Tracheal epithelial cell (primary cell): Measurements from ENCODE around the gene BOLL. TPM values are rescaled to one million over a fixed set of nuclear protein-coding genes. Genes with fewer than 3 reads are reported as not detected.

Source experiments
- total RNA-seq: library from RNA; depleted of rRNA; stranded (reverse); fragments of >200 nt; gene quantifications from 2 replicates; pipeline ENCODE4 v1.2.1, GENCODE V29; 2014

BOLL gene, protein sequence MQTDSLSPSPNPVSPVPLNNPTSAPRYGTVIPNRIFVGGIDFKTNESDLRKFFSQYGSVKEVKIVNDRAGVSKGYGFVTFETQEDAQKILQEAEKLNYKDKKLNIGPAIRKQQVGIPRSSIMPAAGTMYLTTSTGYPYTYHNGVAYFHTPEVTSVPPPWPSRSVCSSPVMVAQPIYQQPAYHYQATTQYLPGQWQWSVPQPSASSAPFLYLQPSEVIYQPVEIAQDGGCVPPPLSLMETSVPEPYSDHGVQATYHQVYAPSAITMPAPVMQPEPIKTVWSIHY
- total RNA-seq = not detected in 2 replicates

DNA sequence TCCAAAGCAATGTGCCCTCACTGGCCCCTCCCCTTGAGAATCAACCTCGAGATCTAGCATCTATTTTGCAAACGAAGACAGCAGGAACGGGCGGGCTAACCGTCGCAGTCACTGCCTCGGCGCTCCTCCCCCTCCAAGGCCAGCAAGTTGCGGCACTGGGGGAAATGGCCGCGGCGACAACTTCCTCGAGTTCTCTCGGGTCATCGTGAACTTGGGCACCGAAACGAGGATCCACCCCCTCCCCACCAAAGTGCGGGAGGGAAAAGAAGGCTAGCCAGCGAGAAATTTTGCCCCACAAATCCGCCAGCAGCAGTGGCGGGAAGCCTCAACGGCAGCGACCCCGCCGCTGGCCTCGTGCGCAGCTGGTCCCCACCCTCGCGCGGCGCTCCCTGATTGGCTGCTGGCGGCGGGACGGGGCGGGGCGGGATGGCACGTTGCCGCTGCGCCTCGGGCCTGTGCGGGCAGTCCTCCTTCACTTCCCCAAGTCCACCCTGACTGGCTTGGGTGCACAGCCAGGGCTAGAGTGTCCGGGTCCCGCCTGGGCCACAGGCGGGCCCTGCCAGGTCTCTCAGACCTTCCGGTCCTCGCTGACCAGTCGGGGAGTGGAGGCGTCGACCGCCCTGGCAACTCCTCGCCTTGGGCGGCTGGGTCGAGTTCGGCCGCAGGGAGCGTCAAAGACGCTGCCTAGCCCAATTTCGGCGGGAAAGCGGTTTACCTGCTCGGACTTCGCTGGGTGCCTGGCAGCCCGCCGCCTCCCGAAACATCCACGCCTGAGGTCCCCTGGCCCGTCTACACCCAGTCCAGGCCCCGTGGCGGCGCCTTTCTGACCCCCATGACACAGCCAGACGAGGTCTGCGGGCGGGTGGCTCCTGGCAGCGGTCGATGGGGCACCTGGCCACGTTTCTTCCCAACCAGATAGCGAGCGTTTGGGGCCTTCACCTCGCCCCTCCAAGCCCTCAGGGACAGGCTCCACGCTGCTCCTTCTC is at the start of gene BOLL:
Gene BOLL, minus strand, starts transcription at position 364 of the 986 bp plus-strand sequence. CDS start 3,469 bp downstream, outside the sequence.

DNA sequence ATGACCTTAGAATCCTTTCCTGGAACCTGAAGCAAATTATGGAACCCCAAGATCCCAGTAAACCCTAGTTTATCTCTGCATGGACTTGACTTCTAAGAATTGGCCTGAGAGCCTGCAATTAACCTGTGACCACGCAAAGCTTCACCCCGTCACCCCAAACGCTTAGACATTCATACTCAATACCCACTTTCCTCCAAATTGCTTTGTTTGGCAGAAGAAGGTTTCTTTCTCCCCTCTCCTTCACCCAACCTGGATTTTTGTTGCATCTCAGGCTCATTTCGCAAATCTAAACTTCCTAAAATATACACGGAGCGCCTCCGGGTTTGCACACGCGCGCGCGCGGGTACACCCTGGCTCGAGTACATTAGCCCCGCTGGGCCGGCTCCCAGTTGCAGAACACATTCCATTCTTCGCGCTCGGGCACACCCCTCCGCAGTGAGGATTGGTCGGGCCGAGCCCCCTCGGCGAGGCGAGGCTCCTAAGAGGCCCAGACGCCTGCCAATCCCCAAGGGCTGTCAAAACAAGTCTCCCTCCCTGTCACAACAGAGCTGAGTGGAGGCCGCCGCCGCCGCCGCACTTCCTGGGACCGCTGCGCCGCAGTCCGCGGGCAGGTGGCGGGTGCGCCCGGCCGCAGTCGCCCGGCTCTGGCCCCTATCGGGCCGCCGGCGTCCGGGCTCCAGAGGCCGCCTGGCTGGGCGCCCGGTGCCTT is 19.1 kb upstream of the BOLL start, which contains the start of gene PLCL1:
Gene PLCL1, plus strand, starts transcription at position 545 of the 709 bp plus-strand sequence.

DNA sequence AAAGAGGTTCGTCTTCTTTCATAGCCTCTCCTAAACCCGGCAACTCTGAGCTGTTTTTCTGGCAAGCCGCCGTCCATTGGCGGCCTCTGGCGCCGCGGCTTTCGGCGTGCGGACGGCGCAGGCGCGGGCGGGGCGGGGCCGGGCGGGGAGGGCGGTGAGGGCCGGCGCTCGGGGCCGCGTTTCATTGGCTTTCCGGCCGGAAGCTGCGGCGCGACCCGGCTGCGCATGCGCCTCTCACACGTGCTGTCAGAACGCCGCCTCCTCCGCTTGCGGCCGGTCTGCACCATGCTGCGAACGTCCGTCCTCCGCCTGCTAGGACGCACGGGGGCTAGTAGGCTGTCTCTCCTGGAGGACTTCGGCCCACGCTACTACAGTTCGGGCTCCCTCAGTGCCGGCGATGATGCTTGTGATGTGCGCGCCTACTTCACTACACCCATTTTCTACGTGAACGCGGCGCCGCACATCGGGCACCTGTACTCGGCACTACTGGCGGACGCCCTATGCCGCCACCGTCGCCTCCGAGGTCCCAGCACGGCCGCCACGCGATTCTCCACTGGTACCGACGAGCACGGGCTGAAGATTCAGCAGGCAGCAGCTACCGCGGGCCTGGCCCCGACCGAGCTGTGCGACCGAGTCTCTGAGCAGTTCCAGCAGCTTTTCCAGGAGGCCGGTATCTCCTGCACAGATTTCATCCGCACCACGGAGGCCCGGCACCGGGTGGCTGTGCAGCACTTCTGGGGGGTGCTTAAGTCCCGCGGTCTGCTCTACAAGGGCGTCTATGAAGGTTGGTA is 79.8 kb downstream of the BOLL start, which contains the start of gene MARS2:
Gene MARS2, plus strand, starts transcription at position 249 of the 791 bp plus-strand sequence. Its CDS starts 37 bp downstream, at position 286.

Other genes with a start within 250 kb of the BOLL start
- 0.21 TPM in 1 of 2 replicates, not detected in the other for gene RFTN2, start 109.7 kb downstream of the BOLL start, total RNA-seq
- gene MARS2, start 80.0 kb downstream of the BOLL start, total RNA-seq = 7.0 and 12.8 TPM in 2 replicates
- under 0.01 TPM in 1 of 2 replicates, not detected in the other for gene PLCL1, start 19.3 kb upstream of the BOLL start, total RNA-seq